Smooth muscle cell (in vitro differentiated cells): ENCODE results near the gene CARD6. TPM values are rescaled to one million over a fixed set of nuclear protein-coding genes. Genes with fewer than 3 reads are reported as not detected.
"Not testable (repeated sequence)": the region's sequence is repeated elsewhere in the genome, so short reads cannot be mapped to it uniquely, and the experiment has no call there.

ENCODE experiments used
- DNase-seq: peaks from one replicate; lab custom pipeline; 2025; ENCODE audit not compliant: unreplicated experiment; lab: John Stamatoyannopoulos, UW
- H2AFZ ChIP-seq: fragments of 200-600 bp; sonication (generic); 2 replicates; pipeline ENCODE4 v1.6.0; 2016; ENCODE audit warnings: antibody characterized with exemption, low read depth, mild to moderate bottlenecking
- H3F3A ChIP-seq: fragments of 200-600 bp; sonication (generic); 2 replicates; pipeline ENCODE4 v1.6.0; 2017; ENCODE audit warnings: antibody characterized with exemption, low read depth
- H3K27ac ChIP-seq: fragments of 200-600 bp; sonication (generic); 2 replicates; pipeline ENCODE4 v1.5.1; 2016; ENCODE audit warnings: low read depth, mild to moderate bottlenecking
- H3K27me3 ChIP-seq: fragments of 200-600 bp; sonication (generic); 2 replicates; pipeline ENCODE4 v1.6.1; 2016; ENCODE audit warnings: low read depth, mild to moderate bottlenecking
- H3K36me3 ChIP-seq: fragments of 200-600 bp; sonication (generic); 2 replicates; pipeline ENCODE4 v1.5.1; 2016; ENCODE audit warnings: low read depth
- H3K4me1 ChIP-seq: fragments of 200-600 bp; sonication (generic); 2 replicates; pipeline ENCODE4 v1.5.1; 2016; ENCODE audit warnings: low read depth
- H3K4me2 ChIP-seq: fragments of 200-600 bp; sonication (generic); 2 replicates; pipeline ENCODE4 v1.6.0; 2016; ENCODE audit warnings: mild to moderate bottlenecking
- H3K4me3 ChIP-seq: fragments of 200-600 bp; sonication (generic); 2 replicates; pipeline ENCODE4 v1.5.1; 2016; ENCODE audit warnings: mild to moderate bottlenecking
- H3K79me2 ChIP-seq: fragments of 200-600 bp; sonication (generic); 2 replicates; pipeline ENCODE4 v1.6.0; 2016; ENCODE audit warnings: low read depth, mild to moderate bottlenecking
- H3K9ac ChIP-seq: fragments of 200-600 bp; sonication (generic); 2 replicates; pipeline ENCODE4 v1.6.0; 2016; ENCODE audit warnings: low read depth
- H3K9me3 ChIP-seq: fragments of 200-600 bp; sonication (generic); replicated peaks from 2 replicates; pipeline ENCODE4 v1.5.1; 2016; ENCODE audit warnings: low read depth
- H4K20me1 ChIP-seq: fragments of 200-600 bp; sonication (generic); 2 replicates; pipeline ENCODE4 v1.6.0; 2016; ENCODE audit warnings: low read depth
- WGBS: methylation state at CpG from one replicate; pipeline ENCODE4 v1.1.7; 2016; ENCODE audit warnings: low lambda C conversion rate; 5-methylcytosine and 5-hydroxymethylcytosine counted together
- polyA plus RNA-seq: library from polyadenylated mRNA; unstranded; fragments of >200 nt; fragmentation: Nextera tagmentation; extraction: Ambion mirVana; gene quantifications from 2 replicates; pipeline ENCODE4 v1.2.1, GENCODE V29; 2016
- total RNA-seq: library from RNA; depleted of rRNA; stranded (reverse); fragments of >200 nt; gene quantifications from 2 replicates; pipeline ENCODE4 v1.2.3, GENCODE V29; 2014
- TF ChIP-seq, protein P1 (sequence below): fragments of 200-600 bp; sonication (generic); IDR thresholded peaks from 2 replicates; pipeline ENCODE4 v1.5.1; 2017; ENCODE audit warnings: borderline replicate concordance, mild to moderate bottlenecking, antibody characterized with exemption; ENCODE audit not compliant: insufficient read depth, poor library complexity, severe bottlenecking

The CARD6 gene
- total and polyA plus RNA-seq, 2 experiments from 2014 or later, result 0.43 to 0.99 TPM

DNA sequence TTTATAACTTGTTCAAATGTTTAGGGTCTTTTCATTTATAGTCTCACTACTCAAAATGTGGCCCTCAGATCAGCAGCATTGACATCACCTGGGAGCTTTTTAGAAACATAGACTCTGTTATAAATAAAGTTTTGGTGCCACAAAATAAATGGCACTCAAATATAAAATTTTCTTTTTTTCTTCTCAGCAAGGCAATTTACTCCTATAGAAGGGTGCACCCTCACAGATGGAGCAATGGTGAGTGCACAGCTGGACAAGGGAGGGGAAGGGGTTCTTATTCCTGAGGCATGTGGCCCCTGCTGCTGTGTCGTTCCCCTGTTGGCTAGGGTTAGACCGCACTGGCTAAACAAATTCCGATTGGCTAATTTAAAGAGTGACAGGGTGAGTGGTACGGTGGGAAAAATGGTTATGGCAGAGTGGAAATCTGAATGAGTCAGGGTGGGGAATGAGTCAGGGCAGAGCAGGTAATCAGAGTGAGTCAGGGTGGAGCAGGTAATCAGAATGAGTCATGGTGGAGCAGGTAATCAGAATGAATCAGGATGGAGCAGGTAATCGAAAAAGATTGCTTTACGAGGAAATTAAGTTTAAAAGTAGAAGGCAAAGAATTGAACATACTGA lies 36.3 kb downstream of the CARD6 start:
- Histone ChIP-seq H3K4me1 (no peaks in the 10 kb centered on the region), H2AFZ (no peak overlapping the region), H3K36me3 (no peaks in the 10 kb centered on the region), H4K20me1 (no peaks in the 10 kb centered on the region), H3K9me3 (no peaks in the 10 kb centered on the region), H3K27ac (peak overlapping the region; percentile 19), H3K79me2 (no peaks in the 10 kb centered on the region), H3K4me2 (no peak overlapping the region), H3K9ac (no peak overlapping the region), H3K27me3 (no peaks in the 10 kb centered on the region), H3F3A (no peaks in the 10 kb centered on the region), H3K4me3 (no peak overlapping the region)
- DNase-seq, result no peak
- WGBS, result 81% methylated on average over 6 of the region's 6 CpGs
- TF ChIP-seq, protein P1, sequence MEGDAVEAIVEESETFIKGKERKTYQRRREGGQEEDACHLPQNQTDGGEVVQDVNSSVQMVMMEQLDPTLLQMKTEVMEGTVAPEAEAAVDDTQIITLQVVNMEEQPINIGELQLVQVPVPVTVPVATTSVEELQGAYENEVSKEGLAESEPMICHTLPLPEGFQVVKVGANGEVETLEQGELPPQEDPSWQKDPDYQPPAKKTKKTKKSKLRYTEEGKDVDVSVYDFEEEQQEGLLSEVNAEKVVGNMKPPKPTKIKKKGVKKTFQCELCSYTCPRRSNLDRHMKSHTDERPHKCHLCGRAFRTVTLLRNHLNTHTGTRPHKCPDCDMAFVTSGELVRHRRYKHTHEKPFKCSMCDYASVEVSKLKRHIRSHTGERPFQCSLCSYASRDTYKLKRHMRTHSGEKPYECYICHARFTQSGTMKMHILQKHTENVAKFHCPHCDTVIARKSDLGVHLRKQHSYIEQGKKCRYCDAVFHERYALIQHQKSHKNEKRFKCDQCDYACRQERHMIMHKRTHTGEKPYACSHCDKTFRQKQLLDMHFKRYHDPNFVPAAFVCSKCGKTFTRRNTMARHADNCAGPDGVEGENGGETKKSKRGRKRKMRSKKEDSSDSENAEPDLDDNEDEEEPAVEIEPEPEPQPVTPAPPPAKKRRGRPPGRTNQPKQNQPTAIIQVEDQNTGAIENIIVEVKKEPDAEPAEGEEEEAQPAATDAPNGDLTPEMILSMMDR, result no peak

DNA sequence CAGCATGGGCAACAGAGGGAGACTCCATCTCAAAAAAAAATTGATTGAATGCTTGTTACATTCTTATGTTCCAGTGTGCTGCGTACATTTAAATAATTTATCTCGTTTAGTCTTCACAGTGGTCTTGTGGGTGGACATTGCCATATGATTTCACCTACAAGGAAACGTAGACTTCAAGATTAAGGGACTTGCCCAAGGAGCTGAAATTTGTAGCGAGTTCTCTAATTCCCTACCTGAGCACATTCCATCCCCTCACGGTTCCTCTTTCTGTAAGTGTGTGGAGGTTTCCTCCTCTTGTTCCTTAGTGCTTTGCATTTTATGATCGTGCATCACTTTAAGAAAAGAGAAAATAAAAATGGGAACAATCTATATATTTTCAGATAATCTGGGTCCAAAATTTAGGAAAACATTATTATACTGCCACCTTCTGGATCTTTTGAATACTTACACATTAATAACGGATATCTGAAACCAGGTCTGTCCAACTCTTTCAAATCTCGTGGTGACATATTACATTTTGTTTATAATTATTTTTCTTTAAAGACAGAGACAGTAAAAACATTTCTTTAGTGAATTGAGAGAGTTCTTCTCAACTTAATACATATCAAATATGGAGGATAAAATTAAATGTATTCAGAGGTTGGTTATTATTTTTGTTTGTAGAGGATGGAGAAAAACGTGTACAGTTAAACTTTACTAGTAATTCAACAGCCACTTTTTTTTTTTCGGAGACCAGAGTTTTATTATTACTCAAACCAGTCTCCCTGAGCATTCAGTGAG lies 38.2 kb downstream of the CARD6 start:
- Histone ChIP-seq H3K9me3 (no peaks in the 10 kb centered on the region), H3K4me2 (no peak overlapping the region), H3K4me1 (no peaks in the 10 kb centered on the region), H3K79me2 (no peaks in the 10 kb centered on the region), H3K9ac (no peak overlapping the region), H4K20me1 (no peaks in the 10 kb centered on the region), H3K4me3 (no peak overlapping the region), H3K27ac (no peak overlapping the region), H3F3A (no peaks in the 10 kb centered on the region), H3K36me3 (no peaks in the 10 kb centered on the region), H2AFZ (peak overlapping the region; percentile 65), H3K27me3 (no peaks in the 10 kb centered on the region)
- 47% methylated on average over 10 of the region's 10 CpGs for WGBS
- TF ChIP-seq, protein P1, result peak; percentile 61
- no peak for DNase-seq

DNA sequence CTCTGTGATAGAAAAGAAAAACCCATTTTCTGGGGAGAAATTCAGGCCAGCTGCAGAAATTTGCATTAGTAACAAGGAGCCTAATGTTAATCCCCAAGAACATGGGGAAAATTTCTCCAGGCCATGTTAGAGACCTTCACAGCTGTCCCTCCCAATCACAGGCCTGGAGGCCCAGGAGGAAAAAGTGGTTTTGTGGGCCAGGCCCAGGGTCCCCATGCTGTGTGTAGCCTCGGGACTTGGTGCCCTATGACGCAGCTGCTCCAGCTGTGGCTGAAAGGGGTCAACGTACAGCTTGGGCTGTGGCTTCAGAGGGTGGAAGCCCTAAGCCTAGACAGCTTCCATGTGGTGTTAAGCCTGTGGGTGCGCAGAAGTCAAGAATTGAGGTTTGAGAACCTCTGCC lies 41.1 kb downstream of the CARD6 start:
- no peak overlapping the region for H3K27ac ChIP-seq
- H4K20me1 ChIP-seq, result no peaks in the 10 kb centered on the region
- H3K9ac ChIP-seq, result no peak overlapping the region
- H3K9me3 ChIP-seq, result no peaks in the 10 kb centered on the region
- H3K4me1 ChIP-seq, result no peaks in the 10 kb centered on the region
- H3F3A ChIP-seq, result no peaks in the 10 kb centered on the region
- H3K4me3 ChIP-seq, result no peak overlapping the region
- no peaks in the 10 kb centered on the region for H3K27me3 ChIP-seq
- H3K4me2 ChIP-seq, result no peak overlapping the region
- TF ChIP-seq, protein P1, result no peak
- no peaks in the 10 kb centered on the region for H3K36me3 ChIP-seq
- WGBS, result 86% methylated on average over 4 of the region's 4 CpGs
- DNase-seq, result no peak
- no peak overlapping the region for H2AFZ ChIP-seq
- no peaks in the 10 kb centered on the region for H3K79me2 ChIP-seq

DNA sequence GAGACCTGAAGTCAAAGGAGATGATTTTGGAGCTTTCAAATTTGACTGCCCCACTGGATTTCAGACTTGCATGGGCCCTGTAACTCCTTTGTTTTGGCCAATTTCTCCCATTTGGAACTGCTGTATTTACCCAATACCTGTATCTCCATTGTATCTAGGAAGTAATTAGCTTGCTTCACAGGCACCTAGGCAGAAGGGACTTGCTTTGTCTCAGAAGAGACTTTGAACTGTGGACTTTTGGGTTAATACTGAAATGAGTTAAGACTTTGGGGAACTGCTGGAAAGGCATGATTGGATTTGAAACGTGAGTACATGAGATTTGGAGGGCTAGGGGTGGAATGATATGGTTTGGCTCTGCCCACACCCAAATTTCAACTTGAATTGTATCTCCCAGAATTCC lies 41.9 kb downstream of the CARD6 start:
- H3K4me3 ChIP-seq, result peak overlapping the region; percentile 21
- not testable (repeated sequence) for H2AFZ ChIP-seq, H3K4me2 ChIP-seq, H3K27ac ChIP-seq, H3K4me1 ChIP-seq, H3F3A ChIP-seq, H3K27me3 ChIP-seq, H4K20me1 ChIP-seq, H3K9ac ChIP-seq, H3K9me3 ChIP-seq, H3K79me2 ChIP-seq, DNase-seq, H3K36me3 ChIP-seq
- WGBS, result 72% methylated on average over 1 of the region's 1 CpG

DNA sequence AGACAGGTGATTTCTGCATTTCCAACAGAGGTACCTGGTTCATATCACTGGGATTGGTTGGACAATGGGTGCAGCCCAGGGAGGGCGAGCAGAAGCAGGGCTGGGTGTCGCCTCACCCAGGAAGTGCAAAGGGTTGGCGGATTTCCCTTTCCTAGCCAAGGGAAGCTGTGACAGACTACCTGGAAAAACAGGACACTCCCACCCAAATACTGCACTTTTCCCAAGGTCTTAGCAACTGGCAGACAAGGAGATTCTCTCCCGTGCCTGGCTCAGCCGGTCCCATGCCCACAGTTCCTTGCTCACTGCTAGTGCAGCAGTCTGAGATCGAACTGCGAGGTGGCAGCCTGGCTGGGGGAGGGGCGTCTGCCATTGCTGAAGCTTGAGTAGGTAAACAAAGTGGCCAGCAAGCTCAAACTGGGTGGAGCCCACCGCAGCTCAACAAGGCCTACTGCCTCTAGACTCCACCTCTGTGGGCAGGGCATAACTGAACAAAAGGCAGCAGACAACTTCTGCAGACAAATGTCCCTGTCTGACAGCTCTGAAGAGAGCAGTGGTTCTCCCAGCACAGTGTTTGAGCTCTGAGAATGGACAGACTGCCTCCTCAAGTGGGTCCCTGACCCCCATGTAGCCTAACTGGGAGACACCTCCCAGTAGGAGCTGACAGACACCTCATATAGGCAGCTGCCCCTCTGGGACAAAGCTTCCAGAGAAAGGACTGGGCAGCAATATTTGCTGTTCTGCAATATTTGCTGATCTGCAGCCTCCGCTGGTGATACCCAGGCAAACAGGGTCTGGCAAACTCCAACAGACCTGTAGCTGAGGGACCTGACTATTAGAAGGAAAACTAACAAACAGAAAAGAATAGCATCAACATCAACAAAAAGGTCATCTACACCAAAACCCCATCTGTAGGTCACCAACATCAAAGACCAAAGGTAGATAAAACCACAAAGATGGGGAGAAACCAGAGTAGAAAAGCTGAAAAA lies 54.6 kb downstream of the CARD6 start:
- not testable (repeated sequence) for H3K9me3 ChIP-seq, H3K9ac ChIP-seq, H3K4me1 ChIP-seq, H3K36me3 ChIP-seq, H2AFZ ChIP-seq, H3K4me2 ChIP-seq, H3K27me3 ChIP-seq, H3F3A ChIP-seq, H3K4me3 ChIP-seq, H3K27ac ChIP-seq, H3K79me2 ChIP-seq, H4K20me1 ChIP-seq, DNase-seq
- 59% methylated on average over 10 of the region's 10 CpGs for WGBS
